ENCODE results near the gene CEP128. TPM values are rescaled to one million over a fixed set of nuclear protein-coding genes. Genes with fewer than 3 reads are reported as not detected.
A peak's percentile ranks its signal among the peaks of the same experiment; 100 is the strongest.

The CEP128 gene
- total RNA-seq, 4 donors from 2014 or later = 7.4 to 30.4 (median 11.7) TPM

DNA sequence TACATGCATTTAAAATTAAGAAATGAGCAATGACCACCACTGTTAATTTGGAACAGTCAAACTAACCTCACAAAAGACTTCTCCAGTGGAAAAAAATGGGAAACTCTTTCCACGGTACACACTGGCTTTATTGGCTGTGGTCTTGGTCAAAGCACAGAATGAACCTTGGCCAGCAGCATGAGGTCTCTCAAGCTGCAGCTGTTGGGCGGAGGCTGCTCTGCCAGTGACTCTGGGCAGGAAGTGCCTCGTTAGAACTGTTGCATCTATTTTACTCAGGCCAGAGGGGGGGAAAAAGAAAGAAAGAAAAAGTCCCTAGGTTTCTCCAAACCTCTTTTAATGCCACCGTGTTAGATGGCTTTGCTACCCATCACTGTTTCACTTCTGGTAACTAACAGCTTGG lies 450.4 kb downstream of the CEP128 start:
- Histone ChIP-seq H3K27ac (peak overlapping the region; percentile 54), H3K27me3 (no peaks in the 10 kb centered on the region), H3K36me3 (no peaks in the 10 kb centered on the region), H3K4me3 (no peak overlapping the region), H3K9me3 (no peaks in the 10 kb centered on the region), H3K4me1 (peaks cover 10% of the 10 kb centered on the region)
- 39% methylated on average over 4 of the region's 4 CpGs for WGBS
- DNase-seq (ENCODE audit: low spot score in 2 of 2) = no peak
- TF ChIP-seq, protein P1, sequence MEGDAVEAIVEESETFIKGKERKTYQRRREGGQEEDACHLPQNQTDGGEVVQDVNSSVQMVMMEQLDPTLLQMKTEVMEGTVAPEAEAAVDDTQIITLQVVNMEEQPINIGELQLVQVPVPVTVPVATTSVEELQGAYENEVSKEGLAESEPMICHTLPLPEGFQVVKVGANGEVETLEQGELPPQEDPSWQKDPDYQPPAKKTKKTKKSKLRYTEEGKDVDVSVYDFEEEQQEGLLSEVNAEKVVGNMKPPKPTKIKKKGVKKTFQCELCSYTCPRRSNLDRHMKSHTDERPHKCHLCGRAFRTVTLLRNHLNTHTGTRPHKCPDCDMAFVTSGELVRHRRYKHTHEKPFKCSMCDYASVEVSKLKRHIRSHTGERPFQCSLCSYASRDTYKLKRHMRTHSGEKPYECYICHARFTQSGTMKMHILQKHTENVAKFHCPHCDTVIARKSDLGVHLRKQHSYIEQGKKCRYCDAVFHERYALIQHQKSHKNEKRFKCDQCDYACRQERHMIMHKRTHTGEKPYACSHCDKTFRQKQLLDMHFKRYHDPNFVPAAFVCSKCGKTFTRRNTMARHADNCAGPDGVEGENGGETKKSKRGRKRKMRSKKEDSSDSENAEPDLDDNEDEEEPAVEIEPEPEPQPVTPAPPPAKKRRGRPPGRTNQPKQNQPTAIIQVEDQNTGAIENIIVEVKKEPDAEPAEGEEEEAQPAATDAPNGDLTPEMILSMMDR (IDR thresholded peaks at IDR 0.05) = no peak
- TF ChIP-seq EP300 (IDR thresholded peaks at IDR 0.05) (no peak), POLR2A (IDR thresholded peaks at IDR 0.05) (no peak), POLR2AphosphoS5 (IDR thresholded peaks at IDR 0.05) (no peak)

GRCh38 chr14:80489513-80489912 lies 452.0 kb downstream of the CEP128 start:
- peaks cover 10% of the 10 kb centered on the region for H3K4me1 ChIP-seq
- H3K27me3 ChIP-seq = no peaks in the 10 kb centered on the region
- 90% methylated on average over 3 of the region's 3 CpGs for WGBS
- H3K36me3 ChIP-seq = no peaks in the 10 kb centered on the region
- no peaks in the 10 kb centered on the region for H3K9me3 ChIP-seq
- H3K4me3 ChIP-seq = no peak overlapping the region
- no peak for DNase-seq (ENCODE audit: low spot score in 2 of 2)
- no peak overlapping the region for H3K27ac ChIP-seq
- TF ChIP-seq POLR2AphosphoS5 (IDR thresholded peaks at IDR 0.05) = no peak

- Histone ChIP-seq H3K27ac (no peak overlapping the region), H3K36me3 (no peaks in the 10 kb centered on the region), H3K4me1 (no peaks in the 10 kb centered on the region), H3K4me3 (no peak overlapping the region), H3K9me3 (no peaks in the 10 kb centered on the region), H3K27me3 (no peaks in the 10 kb centered on the region)
- TF ChIP-seq, protein P1 (IDR thresholded peaks at IDR 0.05) = no peak
- TF ChIP-seq POLR2A (IDR thresholded peaks at IDR 0.05) = no peak
- no peak for TF ChIP-seq EP300 (IDR thresholded peaks at IDR 0.05)
- no peak for TF ChIP-seq POLR2AphosphoS5 (IDR thresholded peaks at IDR 0.05)
- DNase-seq (ENCODE audit: low spot score in 2 of 2) = no peak
- WGBS = 98% methylated on average over 2 of the region's 2 CpGs
These were observed 455.8 kb downstream of the CEP128 start for GRCh38 chr14:80485764-80486163.

DNA sequence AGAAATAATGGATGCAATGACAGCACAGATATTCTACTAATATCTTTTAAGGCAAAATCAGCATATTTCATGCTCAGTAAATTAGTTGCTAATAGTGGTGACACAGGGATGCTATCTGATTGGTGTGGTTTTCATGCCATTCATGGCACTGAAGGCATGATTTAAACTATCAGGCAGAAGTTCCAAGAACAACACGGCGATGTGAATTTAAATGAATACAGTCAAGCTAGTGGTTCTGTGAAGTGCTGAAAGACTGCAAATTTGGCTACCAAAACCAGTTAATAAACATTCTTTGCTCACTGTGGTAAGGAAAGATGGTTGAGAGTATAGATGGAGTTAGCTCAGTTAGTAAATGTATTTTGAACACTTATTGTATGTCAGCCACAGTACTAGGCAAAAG lies 458.2 kb downstream of the CEP128 start:
- Histone ChIP-seq H3K27ac (no peak overlapping the region), H3K4me1 (no peaks in the 10 kb centered on the region), H3K9me3 (no peaks in the 10 kb centered on the region), H3K36me3 (no peaks in the 10 kb centered on the region), H3K4me3 (no peak overlapping the region), H3K27me3 (no peaks in the 10 kb centered on the region)
- WGBS = 89% methylated on average over 2 of the region's 2 CpGs
- no peak for TF ChIP-seq EP300 (IDR thresholded peaks at IDR 0.05)
- TF ChIP-seq POLR2A (IDR thresholded peaks at IDR 0.05) = no peak
- TF ChIP-seq, protein P1 (IDR thresholded peaks at IDR 0.05) = no peak
- TF ChIP-seq POLR2AphosphoS5 (IDR thresholded peaks at IDR 0.05) = no peak
- DNase-seq (ENCODE audit: low spot score in 2 of 2) = no peak

DNA sequence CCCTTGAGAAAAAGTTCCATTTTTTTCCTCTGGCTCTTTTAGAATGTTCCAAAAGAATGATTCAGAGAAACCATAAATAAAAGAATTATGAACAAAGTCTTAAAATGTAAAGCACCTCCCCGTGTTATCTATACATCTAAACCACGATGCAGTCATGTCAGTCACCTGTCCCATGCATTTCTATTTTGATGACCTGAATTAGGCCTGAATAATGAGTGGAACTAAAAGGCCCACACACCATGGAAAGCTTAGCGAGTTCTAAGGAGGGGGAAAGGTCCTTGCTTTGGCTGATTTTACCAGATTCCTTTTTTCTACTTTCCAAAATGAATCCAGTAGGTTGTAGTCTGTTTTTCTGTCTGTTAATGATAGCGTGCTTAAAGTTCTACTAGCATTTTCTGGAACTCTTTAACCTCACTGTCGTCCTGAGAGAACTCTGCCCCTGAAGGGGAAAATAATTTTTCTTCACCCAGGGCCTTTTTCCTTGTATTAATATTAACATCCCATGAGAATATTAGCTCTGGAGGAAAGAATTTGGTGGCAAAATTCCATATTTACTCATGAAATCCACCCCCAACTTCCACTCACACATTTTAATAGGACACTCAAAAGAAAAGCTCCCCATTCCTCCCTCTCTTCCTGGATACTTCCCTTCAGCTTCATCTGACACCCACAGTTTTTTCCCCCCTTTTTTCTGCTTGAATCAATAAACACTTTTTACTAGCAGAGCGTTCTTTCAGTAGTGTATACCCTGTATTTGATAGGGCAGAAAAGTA lies 464.0 kb downstream of the CEP128 start:
- H3K36me3 ChIP-seq = no peaks in the 10 kb centered on the region
- no peak for DNase-seq (ENCODE audit: low spot score in 2 of 2)
- H3K4me1 ChIP-seq = no peaks in the 10 kb centered on the region
- no peak overlapping the region for H3K27ac ChIP-seq
- no peaks in the 10 kb centered on the region for H3K27me3 ChIP-seq
- 63% methylated on average over 6 of the region's 6 CpGs for WGBS
- TF ChIP-seq, protein P1 (IDR thresholded peaks at IDR 0.05) = no peak
- TF ChIP-seq POLR2AphosphoS5 (IDR thresholded peaks at IDR 0.05) = no peak
- TF ChIP-seq POLR2A (IDR thresholded peaks at IDR 0.05) = no peak
- TF ChIP-seq EP300 (IDR thresholded peaks at IDR 0.05) = no peak
- no peaks in the 10 kb centered on the region for H3K9me3 ChIP-seq
- no peak overlapping the region for H3K4me3 ChIP-seq

All from suprapubic skin (tissue), 4 donors.